HepG2 (cell line): ENCODE measurements around the gene PDK2. TPM values are rescaled to one million over a fixed set of nuclear protein-coding genes. Genes with fewer than 3 reads are reported as not detected.

Experiments used
- KLF15 ChIP-seq: sonication (generic); formaldehyde crosslinking; IDR thresholded peaks from 2 replicates; pipeline ENCODE4 v1.8.1; 2023; ENCODE audit warnings: borderline replicate concordance, mild to moderate bottlenecking, inconsistent platforms, missing genetic modification reagents, mixed read lengths
- NFKB2 ChIP-seq: sonication (generic); formaldehyde crosslinking; IDR thresholded peaks from 2 replicates; pipeline ENCODE4 v1.4.0; 2020; ENCODE audit warnings: missing genetic modification reagents, borderline replicate concordance
- ZBTB40 ChIP-seq, 2 experiments: fragments of 450-650 bp in 1 of 2; sonication (generic) in 1 of 2; formaldehyde crosslinking in 1 of 2; IDR thresholded peaks; 2 replicates each; pipeline versions ENCODE4 v1.6.1 to v1.8.0; 2016 to 2022; ENCODE audit warnings: antibody characterized with exemption in 1 of 2, mild to moderate bottlenecking in 1 of 2, missing genetic modification reagents in 1 of 2
- ZNF556 ChIP-seq: sonication (generic); formaldehyde crosslinking; IDR thresholded peaks from 2 replicates; pipeline ENCODE4 v1.4.0; 2020; ENCODE audit warnings: mild to moderate bottlenecking, missing genetic modification reagents, borderline replicate concordance
- polyA plus RNA-seq, 8 experiments: library from polyadenylated mRNA; depleted of rRNA in 3 of 8; stranded (reverse) in 7 of 8; unstranded in 1 of 8; fragments of >200 nt; fragmentation: Illumina TruSeq in 4 of 8; extraction: Trizol in 4 of 8; gene quantifications; 2 replicates each; pipeline versions ENCODE4 v1.2.1 to v1.2.3, GENCODE V29; 2011 to 2016; ENCODE audit warnings: low read depth in 4 of 8, missing spikeins in 1 of 8, mixed read lengths in 1 of 8; ENCODE audit not compliant: insufficient read depth in 1 of 8
- total RNA-seq, 5 experiments: library from RNA; depleted of rRNA; stranded (reverse); fragments of >200 nt; fragmentation: Illumina TruSeq; extraction: Trizol; gene quantifications; 2 replicates each; pipeline ENCODE4 v1.2.3, GENCODE V29; 2016; ENCODE audit warnings: low read depth in 1 of 5

The PDK2 gene
- total and polyA plus RNA-seq, 2 of the 13 experiments (the other 11 are each of a cell fraction or from before 2014, with no cell fraction given), result 18.5 to 59.7 TPM

GRCh38 chr17:50080827-50081226 lies 14.3 kb upstream of the PDK2 start (continued):
- TF ChIP-seq ZBTB40 (IDR thresholded peaks at IDR 0.05) (no peak), ZBTB40 (CRISPR knock-in tag; IDR thresholded peaks at IDR 0.05) (no peak), NFKB2 (CRISPR knock-in tag) (no peak), ZNF556 (CRISPR knock-in tag) (no peak), KLF15 (CRISPR knock-in tag) (no peak)
